Measurements from ENCODE around the gene IL1A.

Gene IL1A

DNA sequence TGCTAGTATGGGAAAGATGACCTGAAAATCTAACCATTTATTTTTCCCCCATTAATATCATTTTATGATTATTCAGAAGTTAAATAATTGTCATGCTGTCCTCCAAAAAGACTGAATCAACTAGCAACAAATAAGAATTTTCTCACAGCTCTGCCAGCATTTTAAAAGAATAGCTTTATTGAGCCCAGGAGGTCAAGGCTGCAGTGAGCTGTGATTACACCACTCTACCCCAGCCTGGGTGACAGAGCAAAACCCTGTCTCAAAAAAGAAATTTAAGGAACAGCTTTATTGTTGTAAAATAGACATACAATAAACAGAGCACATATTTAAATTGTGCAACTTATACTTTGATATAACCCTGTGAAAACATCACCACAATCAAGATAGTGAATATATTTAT lies 24.8 kb upstream of the IL1A start:
- H3K27me3 ChIP-seq (ENCODE audit: insufficient read depth, insufficient read length), result no peaks in the 10 kb centered on the region
- no peaks in the 10 kb centered on the region for H3K36me3 ChIP-seq (ENCODE audit: insufficient read depth, insufficient read length, low read length)
- DNase-seq (ENCODE audit: low read depth, low spot score), result no peak
- no peak overlapping the region for H3K9ac ChIP-seq (ENCODE audit: insufficient read length, low read depth)
- H3K9me3 ChIP-seq (ENCODE audit: insufficient read depth, low read length), result peaks cover 5% of the 10 kb centered on the region; the same call in 1 of the 2 replicates
- H3K4me3 ChIP-seq (ENCODE audit: insufficient read length, low read depth), result no peak overlapping the region
- no peak for TF ChIP-seq YY1 (IDR thresholded peaks at IDR 0.05; ENCODE audit: insufficient read depth, insufficient read length)
- H3K4me1 ChIP-seq (ENCODE audit: insufficient read depth, insufficient read length), result peaks cover 14% of the 10 kb centered on the region

DNA sequence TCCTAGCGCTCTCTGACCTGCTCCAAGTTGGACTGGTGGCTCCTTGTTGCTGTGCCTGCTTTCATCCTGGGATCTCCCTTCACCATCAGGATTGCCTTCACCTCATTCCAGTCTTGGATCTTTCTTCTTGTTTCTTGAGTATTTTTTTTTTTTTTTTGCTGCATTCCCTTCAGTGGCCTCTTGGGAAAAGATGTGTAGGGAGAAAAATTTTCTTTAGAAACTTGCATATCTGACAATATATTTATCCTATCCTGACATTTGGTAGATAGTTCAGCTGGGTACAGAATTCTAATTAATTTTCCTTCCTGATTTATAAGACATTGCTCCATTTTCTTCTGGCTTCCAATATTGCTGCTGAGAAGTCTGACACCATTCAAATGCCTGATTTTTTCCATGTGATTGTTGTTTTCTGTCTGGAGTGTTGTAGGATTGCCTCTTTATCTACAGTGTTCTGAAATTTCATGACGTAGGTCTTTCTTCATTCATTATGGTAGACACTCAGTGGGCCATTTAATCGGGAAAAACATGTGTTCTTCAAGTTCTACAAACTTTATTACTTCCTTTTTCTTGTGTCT lies 23.0 kb upstream of the IL1A start:
- Histone ChIP-seq H3K27me3 (ENCODE audit: insufficient read depth, insufficient read length) (no peaks in the 10 kb centered on the region), H3K9me3 (ENCODE audit: insufficient read depth, low read length) (peaks cover 5% of the 10 kb centered on the region; the same call in 1 of the 2 replicates), H3K9ac (ENCODE audit: insufficient read length, low read depth) (no peak overlapping the region), H3K36me3 (ENCODE audit: insufficient read depth, insufficient read length, low read length) (no peaks in the 10 kb centered on the region), H3K4me1 (ENCODE audit: insufficient read depth, insufficient read length) (peaks cover 8% of the 10 kb centered on the region), H3K4me3 (ENCODE audit: insufficient read length, low read depth) (no peak overlapping the region)
- DNase-seq (ENCODE audit: low read depth, low spot score), result no peak
- TF ChIP-seq SUZ12 (IDR thresholded peaks at IDR 0.05; ENCODE audit: extremely low read depth, insufficient read depth, insufficient read length) (no peak), ZNF274 (IDR thresholded peaks at IDR 0.05; ENCODE audit: low read depth, low read length) (no peak), YY1 (IDR thresholded peaks at IDR 0.05; ENCODE audit: insufficient read depth, insufficient read length) (no peak)

DNA sequence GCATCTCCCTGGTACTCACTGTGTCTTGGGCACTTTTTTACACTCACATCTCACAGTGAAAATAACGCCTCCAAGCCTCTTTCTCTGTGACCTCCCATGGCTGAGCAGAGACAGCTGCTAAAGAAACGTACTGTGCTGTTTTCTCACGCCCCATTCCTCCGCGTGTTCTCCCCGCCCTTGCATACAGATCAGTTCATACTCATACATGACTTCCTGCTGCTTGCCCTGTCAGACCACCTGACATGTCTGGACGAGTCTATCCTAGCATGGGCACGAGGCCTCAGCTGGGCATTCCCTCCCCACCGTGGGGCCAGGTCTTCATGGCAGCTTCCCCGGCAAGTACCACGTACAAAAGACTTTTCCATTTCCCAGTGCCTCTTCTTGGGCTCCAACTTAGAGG lies 21.2 kb upstream of the IL1A start:
- peaks cover 4% of the 10 kb centered on the region for H3K4me1 ChIP-seq (ENCODE audit: insufficient read depth, insufficient read length)
- H3K36me3 ChIP-seq (ENCODE audit: insufficient read depth, insufficient read length, low read length), result no peaks in the 10 kb centered on the region
- no peak for DNase-seq (ENCODE audit: low read depth, low spot score)
- no peak for TF ChIP-seq ZNF274 (IDR thresholded peaks at IDR 0.05; ENCODE audit: low read depth, low read length)
- no peak for TF ChIP-seq SUZ12 (IDR thresholded peaks at IDR 0.05; ENCODE audit: extremely low read depth, insufficient read depth, insufficient read length)
- TF ChIP-seq YY1 (IDR thresholded peaks at IDR 0.05; ENCODE audit: insufficient read depth, insufficient read length), result no peak
- peaks cover 5% of the 10 kb centered on the region; the same call in 1 of the 2 replicates for H3K9me3 ChIP-seq (ENCODE audit: insufficient read depth, low read length)
- H3K27me3 ChIP-seq (ENCODE audit: insufficient read depth, insufficient read length), result no peaks in the 10 kb centered on the region
- no peak overlapping the region for H3K9ac ChIP-seq (ENCODE audit: insufficient read length, low read depth)
- no peak overlapping the region for H3K4me3 ChIP-seq (ENCODE audit: insufficient read length, low read depth)

DNA sequence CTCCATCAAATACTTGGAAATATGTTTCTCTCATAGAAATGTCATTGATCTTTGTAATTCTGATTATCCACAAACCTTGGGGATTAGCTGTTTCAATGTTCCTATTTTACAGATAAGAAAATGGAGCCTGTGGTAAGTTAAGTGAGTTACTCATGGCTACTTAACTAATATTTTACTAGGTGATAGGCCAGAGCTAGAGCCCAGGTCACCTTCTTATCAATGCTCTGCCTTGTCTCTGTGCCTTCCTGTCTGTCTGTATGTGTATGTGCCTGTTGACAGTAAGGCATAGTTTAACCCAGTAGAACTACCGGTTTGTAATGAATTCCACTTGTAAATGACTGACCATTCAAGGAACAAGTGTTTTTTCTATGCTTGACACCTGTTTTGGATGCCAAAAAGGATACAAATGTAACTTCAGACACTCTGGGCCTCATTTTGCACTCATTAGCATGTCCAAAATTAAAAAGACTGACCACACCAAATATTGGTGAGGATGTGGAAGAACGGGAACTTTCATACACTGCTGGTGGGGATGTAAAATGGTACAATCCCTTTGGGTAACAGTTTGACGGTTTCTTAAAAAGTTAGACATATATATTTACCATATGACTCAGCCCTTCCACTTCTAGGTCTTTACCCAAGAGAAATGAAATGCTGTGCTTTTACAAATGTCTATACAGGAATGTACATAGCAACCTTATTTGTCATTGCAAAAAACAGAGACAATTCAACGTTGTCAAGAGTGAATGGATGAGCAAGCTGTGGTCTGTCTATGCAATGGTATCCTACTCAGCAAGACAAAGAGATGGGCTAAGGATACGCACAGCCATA lies 19.6 kb upstream of the IL1A start:
- Histone ChIP-seq H3K4me1 (ENCODE audit: insufficient read depth, insufficient read length) (peaks cover 4% of the 10 kb centered on the region), H3K9me3 (ENCODE audit: insufficient read depth, low read length) (peaks cover 5% of the 10 kb centered on the region; the same call in 1 of the 2 replicates), H3K27me3 (ENCODE audit: insufficient read depth, insufficient read length) (no peaks in the 10 kb centered on the region), H3K4me3 (ENCODE audit: insufficient read length, low read depth) (no peak overlapping the region), H3K36me3 (ENCODE audit: insufficient read depth, insufficient read length, low read length) (no peaks in the 10 kb centered on the region), H3K9ac (ENCODE audit: insufficient read length, low read depth) (no peak overlapping the region)
- no peak for DNase-seq (ENCODE audit: low read depth, low spot score)
- no peak for TF ChIP-seq YY1 (IDR thresholded peaks at IDR 0.05; ENCODE audit: insufficient read depth, insufficient read length)
- no peak for TF ChIP-seq ZNF274 (IDR thresholded peaks at IDR 0.05; ENCODE audit: low read depth, low read length)
- TF ChIP-seq SUZ12 (IDR thresholded peaks at IDR 0.05; ENCODE audit: extremely low read depth, insufficient read depth, insufficient read length), result no peak

DNA sequence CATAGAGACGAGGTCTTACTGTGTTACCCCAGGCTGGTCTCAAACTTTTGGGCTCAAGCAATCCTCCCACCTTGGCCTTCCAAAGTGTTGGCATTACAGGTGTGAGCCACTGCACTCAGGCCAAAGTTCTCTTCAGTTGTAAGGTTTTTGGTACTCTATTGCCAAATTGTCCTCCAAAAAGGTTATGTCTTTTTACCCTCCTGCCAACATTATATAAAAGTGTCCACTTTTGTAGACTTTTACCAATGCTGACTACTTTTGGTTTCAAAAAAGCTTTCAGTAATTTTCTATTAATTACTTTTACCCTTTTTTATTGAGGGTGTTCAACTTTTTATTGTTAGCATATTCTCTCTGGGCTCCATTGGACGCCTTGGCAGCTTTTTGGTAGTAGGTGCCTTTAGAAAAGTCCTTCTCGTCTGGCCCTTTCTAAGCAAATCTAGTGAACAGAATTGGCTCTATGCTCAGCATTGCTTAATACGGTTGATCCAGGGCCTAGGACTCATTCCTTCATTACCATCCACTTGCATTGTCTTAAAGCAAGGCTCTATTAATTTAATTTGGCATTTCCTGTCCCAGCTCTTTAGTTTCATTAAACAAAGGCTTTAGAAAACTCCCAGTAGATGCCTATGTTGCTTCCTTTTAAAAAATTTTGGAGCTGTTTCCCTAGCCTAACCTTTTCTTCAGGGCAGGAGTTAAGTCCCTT lies 16.7 kb upstream of the IL1A start:
- DNase-seq (ENCODE audit: low read depth, low spot score), result no peak
- Histone ChIP-seq H3K9me3 (ENCODE audit: insufficient read depth, low read length) (no peaks in the 10 kb centered on the region), H3K36me3 (ENCODE audit: insufficient read depth, insufficient read length, low read length) (no peaks in the 10 kb centered on the region), H3K4me3 (ENCODE audit: insufficient read length, low read depth) (no peak overlapping the region), H3K9ac (ENCODE audit: insufficient read length, low read depth) (no peak overlapping the region), H3K27me3 (ENCODE audit: insufficient read depth, insufficient read length) (no peaks in the 10 kb centered on the region), H3K4me1 (ENCODE audit: insufficient read depth, insufficient read length) (peaks cover 4% of the 10 kb centered on the region)
- TF ChIP-seq SUZ12 (IDR thresholded peaks at IDR 0.05; ENCODE audit: extremely low read depth, insufficient read depth, insufficient read length), result no peak
- TF ChIP-seq ZNF274 (IDR thresholded peaks at IDR 0.05; ENCODE audit: low read depth, low read length), result no peak
- TF ChIP-seq YY1 (IDR thresholded peaks at IDR 0.05; ENCODE audit: insufficient read depth, insufficient read length), result no peak

DNA sequence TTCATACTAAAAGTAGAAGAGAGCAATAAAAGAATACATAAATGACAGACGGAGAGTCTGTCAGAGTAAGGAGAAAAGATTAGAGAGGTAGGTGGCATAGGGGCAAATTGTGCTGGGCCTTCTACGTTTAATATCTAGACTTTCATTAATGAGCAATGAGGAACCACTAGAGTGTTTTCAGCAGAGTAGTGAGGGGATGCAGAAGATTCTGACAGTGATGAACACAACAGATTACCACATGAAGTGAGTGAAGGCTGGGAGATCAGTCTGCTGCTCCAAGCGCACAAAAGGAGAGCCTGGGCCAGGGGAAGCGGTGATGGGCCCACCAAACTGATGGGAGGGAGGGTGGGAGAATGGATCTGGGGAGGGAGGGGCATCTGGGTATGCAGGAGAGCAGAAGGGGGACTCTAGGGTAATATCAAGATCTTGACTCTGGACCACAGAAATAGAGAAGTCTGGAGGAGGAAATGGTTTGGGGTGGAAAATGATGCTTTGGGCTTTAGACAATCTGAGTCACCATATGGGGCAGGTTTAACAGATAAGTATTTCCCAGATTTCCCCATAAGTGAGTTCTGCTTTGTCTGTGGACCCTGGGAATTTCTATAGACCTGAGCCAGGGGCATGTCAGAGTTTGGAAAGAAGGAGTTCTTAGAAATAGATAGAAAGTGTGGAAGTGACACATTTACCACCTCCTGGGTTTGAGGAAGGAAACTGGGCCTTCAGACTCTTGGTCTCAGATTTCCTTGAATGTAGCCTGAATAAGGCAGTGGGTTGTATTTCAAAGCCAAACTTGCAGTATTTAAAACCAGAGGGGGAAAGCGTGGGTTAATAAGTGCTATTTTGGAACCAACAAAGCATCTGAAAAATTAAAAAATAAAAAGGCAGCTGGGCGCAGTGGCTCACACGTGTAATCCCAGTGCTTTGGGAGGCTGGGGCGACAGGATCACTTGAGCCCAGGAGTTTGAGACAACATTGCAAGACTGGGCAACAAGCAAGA lies 15.0 kb upstream of the IL1A start:
- H3K36me3 ChIP-seq (ENCODE audit: insufficient read depth, insufficient read length, low read length), result no peaks in the 10 kb centered on the region
- no peaks in the 10 kb centered on the region for H3K4me1 ChIP-seq (ENCODE audit: insufficient read depth, insufficient read length)
- DNase-seq (ENCODE audit: low read depth, low spot score), result no peak
- TF ChIP-seq ZNF274 (IDR thresholded peaks at IDR 0.05; ENCODE audit: low read depth, low read length), result no peak
- no peak for TF ChIP-seq SUZ12 (IDR thresholded peaks at IDR 0.05; ENCODE audit: extremely low read depth, insufficient read depth, insufficient read length)
- TF ChIP-seq YY1 (IDR thresholded peaks at IDR 0.05; ENCODE audit: insufficient read depth, insufficient read length), result no peak
- no peak overlapping the region for H3K9ac ChIP-seq (ENCODE audit: insufficient read length, low read depth)
- H3K9me3 ChIP-seq (ENCODE audit: insufficient read depth, low read length), result no peaks in the 10 kb centered on the region
- no peak overlapping the region for H3K4me3 ChIP-seq (ENCODE audit: insufficient read length, low read depth)
- H3K27me3 ChIP-seq (ENCODE audit: insufficient read depth, insufficient read length), result no peaks in the 10 kb centered on the region
